Fibroblast of pulmonary artery (primary cell): ENCODE data around the gene CEND1.

Experiments used
- DNase-seq: peaks from one replicate; pipeline ENCODE4 v3.0.0-alpha.2; 2010; ENCODE audit warnings: low read depth
- H3K4me3 ChIP-seq: replicated peaks from 2 replicates; pipeline ENCODE4 v1.5.1; 2011; ENCODE audit warnings: low read depth, mild to moderate bottlenecking, control low read depth, low read length, moderate library complexity
- TF ChIP-seq, protein P1 (sequence below): IDR thresholded peaks from 2 replicates; pipeline ENCODE4 v1.5.1; 2011; ENCODE audit warnings: mild to moderate bottlenecking, control low read depth, low read length, inconsistent platforms; ENCODE audit errors: missing control alignments

The CEND1 gene

DNA sequence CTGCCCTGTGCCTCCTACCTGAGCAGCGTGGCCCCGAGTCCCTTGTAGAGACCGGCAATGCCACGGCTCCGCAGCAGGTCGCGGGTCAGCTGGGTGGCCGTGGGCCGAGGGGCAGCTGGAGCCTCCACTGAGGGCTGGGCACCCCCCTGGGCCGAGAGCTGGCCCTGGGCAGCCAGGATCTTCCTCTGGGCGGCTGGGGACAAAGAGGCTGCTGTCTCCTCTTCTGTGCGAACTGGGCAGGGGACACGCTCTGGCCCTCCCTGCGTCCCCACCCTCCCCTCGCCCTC is 2.6 kb upstream of the CEND1 start:
- TF ChIP-seq, protein P1, sequence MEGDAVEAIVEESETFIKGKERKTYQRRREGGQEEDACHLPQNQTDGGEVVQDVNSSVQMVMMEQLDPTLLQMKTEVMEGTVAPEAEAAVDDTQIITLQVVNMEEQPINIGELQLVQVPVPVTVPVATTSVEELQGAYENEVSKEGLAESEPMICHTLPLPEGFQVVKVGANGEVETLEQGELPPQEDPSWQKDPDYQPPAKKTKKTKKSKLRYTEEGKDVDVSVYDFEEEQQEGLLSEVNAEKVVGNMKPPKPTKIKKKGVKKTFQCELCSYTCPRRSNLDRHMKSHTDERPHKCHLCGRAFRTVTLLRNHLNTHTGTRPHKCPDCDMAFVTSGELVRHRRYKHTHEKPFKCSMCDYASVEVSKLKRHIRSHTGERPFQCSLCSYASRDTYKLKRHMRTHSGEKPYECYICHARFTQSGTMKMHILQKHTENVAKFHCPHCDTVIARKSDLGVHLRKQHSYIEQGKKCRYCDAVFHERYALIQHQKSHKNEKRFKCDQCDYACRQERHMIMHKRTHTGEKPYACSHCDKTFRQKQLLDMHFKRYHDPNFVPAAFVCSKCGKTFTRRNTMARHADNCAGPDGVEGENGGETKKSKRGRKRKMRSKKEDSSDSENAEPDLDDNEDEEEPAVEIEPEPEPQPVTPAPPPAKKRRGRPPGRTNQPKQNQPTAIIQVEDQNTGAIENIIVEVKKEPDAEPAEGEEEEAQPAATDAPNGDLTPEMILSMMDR = no peak
- DNase-seq = no peak
- no peak overlapping the region for H3K4me3 ChIP-seq

DNA sequence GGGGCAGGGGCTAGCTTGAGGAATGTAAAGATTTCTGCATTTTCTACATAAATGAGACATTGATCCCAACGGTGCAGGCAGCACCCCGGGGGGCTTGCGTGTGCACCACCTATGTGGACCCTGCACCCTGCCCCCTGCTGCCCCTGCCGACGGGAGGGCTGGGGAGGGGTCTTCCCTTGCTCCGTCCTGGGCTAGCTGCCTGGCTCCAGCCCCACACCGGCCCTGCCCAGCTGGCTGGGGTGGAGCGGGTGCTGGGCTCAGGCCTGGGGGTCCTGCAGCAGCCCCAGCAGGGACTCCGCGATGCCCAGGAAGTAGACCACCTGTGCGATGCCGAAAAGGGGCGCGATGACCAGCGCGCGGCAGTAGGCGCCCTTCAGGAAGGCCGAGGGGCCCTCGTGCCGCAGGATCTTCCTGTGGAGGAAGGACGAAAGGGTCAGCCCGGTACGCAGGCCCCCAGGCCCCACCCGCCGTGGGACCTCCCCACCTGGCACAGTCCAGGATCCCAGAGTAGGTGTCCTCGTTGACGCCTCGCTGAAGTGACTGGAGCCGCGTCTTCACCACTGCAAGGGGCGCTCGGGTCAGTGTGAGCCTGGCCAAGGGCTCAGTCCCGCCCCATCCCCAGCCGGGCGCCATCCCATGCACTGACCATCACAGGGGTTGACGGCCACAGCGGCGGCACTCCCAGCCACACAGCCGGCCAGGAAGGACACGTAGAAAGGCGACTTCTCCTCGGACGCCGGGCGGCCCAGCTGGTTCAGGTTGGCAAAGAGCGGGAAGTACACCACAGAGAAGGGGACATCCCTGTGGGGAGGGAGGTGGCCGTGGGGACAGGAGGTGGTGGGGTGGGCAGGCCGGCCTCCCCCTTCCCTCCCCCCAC is 2.0 kb upstream of the CEND1 start:
- no peak overlapping the region for H3K4me3 ChIP-seq
- no peak for DNase-seq
- TF ChIP-seq, protein P1 = no peak

DNA sequence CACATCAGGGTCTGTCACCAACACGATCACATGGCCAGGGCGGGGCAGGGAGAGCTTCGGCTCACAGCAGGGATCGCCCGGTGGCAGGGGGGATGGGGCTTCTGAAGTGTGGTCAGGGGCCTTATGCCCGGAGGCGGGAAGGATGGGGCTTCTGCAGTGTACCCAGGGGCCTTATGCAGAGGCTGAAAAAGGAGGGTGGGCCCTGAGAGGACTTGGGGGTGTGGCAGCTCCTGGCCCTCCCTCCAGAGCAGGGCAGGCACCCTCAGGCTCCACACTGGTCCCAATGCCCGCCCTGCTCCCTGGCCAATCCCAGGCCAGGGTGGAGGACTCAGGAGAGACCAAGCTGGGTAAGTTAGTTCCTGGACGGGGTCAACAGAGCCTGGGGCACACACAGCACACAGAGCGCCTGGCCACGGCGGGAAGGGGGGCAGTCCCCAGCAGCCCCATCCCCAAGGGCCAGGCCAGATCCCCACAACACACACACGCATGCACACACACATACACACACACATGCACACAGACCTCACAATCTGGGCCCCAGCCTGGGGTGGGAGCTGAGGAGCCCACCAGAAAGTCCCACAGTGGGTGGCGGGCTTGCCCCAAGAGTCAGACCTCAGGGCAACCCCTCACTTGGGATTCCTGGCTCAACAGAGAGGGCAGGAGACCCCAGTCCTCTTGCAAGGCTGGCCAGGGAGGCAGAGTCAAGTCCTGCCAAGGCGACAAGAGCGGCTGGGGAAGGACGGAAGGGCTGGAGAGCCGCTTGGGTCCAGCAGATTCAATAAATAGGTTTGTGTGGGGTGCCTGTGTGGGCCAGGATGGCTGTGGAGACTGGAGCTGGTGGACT is 1.1 kb upstream of the CEND1 start:
- no peak overlapping the region for H3K4me3 ChIP-seq
- no peak for DNase-seq
- TF ChIP-seq, protein P1 = no peak

DNA sequence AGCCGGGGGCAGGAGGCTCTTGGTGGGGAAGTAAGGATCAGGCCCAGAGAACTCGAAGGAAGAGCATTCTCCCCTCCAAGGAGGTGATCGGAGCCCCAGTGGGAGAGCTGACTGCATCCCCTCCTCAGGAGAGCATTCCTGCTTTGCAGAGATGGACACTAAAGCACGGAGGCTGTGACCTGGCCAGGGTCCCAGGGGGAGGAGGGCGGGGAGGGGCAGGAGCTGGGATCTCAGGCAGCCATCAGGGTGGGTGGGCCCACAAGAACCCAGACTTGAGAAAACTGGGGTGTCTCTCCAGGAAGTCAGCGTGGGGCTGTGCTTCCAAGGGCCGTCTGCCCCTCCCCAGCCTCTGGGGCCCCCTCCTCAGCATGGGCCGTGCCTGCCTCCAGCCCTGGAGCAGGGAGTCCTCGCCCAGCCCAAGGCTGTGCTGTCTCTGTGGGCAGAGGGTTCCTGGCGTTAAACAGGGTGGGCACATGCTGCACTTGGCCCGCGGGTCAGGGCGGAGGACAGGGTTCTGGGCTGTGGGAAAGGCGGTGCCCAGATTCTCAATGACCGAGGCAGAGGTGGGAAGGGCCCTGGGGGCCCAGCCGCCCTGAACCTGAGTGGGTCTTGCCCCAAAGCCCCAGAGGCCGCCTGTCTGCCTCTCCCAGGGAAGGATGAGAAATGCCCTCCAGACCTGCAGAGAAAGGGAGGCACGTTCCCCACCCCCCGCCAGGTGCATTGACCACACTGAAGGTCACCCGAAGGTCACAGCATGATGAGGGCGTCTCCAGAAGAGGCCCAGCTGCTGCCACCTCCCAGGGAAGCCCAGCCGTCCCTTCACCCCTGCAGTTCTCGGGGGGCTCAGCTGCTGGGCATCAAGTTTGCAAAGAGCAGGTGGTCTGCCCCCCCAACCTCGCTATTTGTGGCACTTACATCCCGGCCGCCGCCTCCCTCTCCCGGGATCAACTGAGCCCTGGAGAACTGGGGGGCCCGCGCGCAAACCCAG is 643 bp downstream of the CEND1 start:
- H3K4me3 ChIP-seq = no peak overlapping the region
- TF ChIP-seq, protein P1 = no peak
- DNase-seq = no peak

DNA sequence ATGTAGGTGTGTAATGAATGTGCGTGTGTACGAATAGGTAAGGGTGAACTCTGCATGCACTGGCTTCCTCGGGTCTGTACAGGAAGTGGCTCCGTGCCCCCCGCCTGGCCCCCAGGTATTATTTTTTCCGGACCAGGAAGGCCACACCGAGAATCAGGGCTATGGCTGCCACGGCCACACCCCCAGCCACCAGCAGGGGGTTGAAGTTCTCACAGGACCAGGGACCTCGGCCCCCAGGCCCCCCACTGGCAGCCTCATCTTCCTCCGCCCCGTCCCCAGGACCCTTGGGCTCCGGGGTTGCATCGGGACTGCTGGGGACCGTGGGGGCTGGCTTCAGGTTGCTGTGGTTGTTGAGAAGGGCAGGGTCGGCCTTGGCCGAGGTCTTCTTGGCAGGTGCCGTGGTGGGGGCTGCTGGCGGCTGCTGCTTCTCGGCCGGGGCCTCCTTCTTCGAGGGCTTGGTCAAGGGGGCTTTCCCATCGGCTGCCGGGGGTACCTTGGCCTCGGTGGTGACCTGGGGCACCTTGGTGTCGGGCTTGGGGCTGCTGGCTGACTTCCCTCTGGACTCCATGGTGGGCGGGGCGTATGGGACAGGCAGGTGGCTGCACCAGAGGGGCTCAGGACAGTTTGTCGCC is 1.8 kb downstream of the CEND1 start:
- no peak overlapping the region for H3K4me3 ChIP-seq
- DNase-seq = no peak
- TF ChIP-seq, protein P1 = no peak

DNA sequence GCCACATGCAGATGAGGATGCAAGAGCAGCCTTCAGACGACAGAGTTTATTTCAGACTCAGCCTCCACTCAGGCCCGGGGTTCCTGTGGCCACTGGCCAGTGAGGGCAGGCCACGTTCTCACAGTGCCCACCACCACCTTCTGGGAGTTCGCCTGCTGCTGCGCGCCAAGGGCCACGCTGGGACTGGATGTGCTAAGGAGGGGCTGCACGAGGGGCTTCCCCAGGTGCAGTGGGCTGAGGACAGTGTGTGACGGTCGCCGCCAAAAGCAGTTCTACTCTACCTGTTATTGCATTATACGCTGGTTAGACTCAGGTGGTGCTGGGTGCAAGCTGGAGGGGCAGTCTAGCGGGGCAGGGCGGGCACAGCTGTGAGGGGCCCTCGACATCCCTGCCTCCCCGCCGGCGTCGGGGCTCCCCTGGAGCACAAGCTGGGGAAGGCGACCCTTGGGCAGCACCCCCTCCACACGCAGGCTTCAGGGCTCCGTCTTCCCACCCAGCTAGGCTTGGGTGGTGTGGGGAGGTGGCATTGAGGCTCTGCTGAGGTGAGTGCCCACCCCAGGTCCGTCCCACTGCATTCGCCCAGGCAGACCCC is 2.7 kb downstream of the CEND1 start:
- no peak for DNase-seq
- no peak overlapping the region for H3K4me3 ChIP-seq
- TF ChIP-seq, protein P1 = no peak
